ENCODE data around the gene UBA6. TPM values are rescaled to one million over a fixed set of nuclear protein-coding genes. Genes with fewer than 3 reads are reported as not detected.

Gene UBA6
- 8.2 to 23.2 TPM (median 14.4 TPM) in 5 replicates for total RNA-seq (2022; extraction: Qiagen RNA extraction)

GRCh38 chr4:67700738-67701516 lies at the start of gene UBA6:
TSS of gene UBA6 (minus strand) at chr4:67701155. CDS start at chr4:67701119, 36 bp downstream.

Other genes starting within 250 kb of the UBA6 start
- 2.6 to 5.5 TPM (median 4.0 TPM) in 5 replicates for gene CENPC, start 155.7 kb downstream of the UBA6 start, total RNA-seq (2022; extraction: Qiagen RNA extraction)
- gene STAP1, start 142.4 kb downstream of the UBA6 start, total RNA-seq (2022; extraction: Qiagen RNA extraction), result not detected in 5 replicates
- not detected in 5 replicates for gene GNRHR, start 53.2 kb upstream of the UBA6 start, total RNA-seq (2022; extraction: Qiagen RNA extraction)
- not detected in 5 replicates for gene TMPRSS11D, start 182.8 kb upstream of the UBA6 start, total RNA-seq (2022; extraction: Qiagen RNA extraction)

All from A549 treated with AZD2906 at 1 μM for 4 hours (cell line).